HepG2 (cell line): Measurements from ENCODE around the gene ABHD6. TPM values are rescaled to one million over a fixed set of nuclear protein-coding genes. Genes with fewer than 3 reads are reported as not detected.
A peak's percentile ranks its signal among the peaks of the same experiment; 100 is the strongest.

Source experiments
- AHR ChIP-seq: IDR thresholded peaks from 2 replicates; pipeline ENCODE4 v1.6.1; 2018; ENCODE audit warnings: missing genetic modification reagents, missing compliant biosample characterization
- CHD2 ChIP-seq: IDR thresholded peaks from 2 replicates; pipeline ENCODE4 v1.6.1; 2011; ENCODE audit warnings: low read depth, low read length, improper control_type of control experiment
- FOXC1 ChIP-seq: sonication (generic); formaldehyde crosslinking; IDR thresholded peaks from 2 replicates; pipeline ENCODE4 v1.8.0; 2022; ENCODE audit warnings: mild to moderate bottlenecking, missing genetic modification reagents, borderline replicate concordance
- GABPB1 ChIP-seq: IDR thresholded peaks from 2 replicates; pipeline ENCODE4 v1.6.1; 2016; ENCODE audit warnings: mild to moderate bottlenecking, missing genetic modification reagents, moderate library complexity, missing compliant biosample characterization
- GMEB1 ChIP-seq: sonication (generic); formaldehyde crosslinking; IDR thresholded peaks from 2 replicates; pipeline ENCODE4 v1.5.1; 2020; ENCODE audit warnings: missing genetic modification reagents, mild to moderate bottlenecking, borderline replicate concordance
- KLF12 ChIP-seq: sonication (generic); formaldehyde crosslinking; IDR thresholded peaks from 2 replicates; pipeline ENCODE4 v1.4.0; 2020; ENCODE audit warnings: missing genetic modification reagents, borderline replicate concordance
- KLF15 ChIP-seq: sonication (generic); formaldehyde crosslinking; IDR thresholded peaks from 2 replicates; pipeline ENCODE4 v1.8.1; 2023; ENCODE audit warnings: borderline replicate concordance, mild to moderate bottlenecking, inconsistent platforms, missing genetic modification reagents, mixed read lengths
- NFIC ChIP-seq: IDR thresholded peaks from 2 replicates; pipeline ENCODE4 v1.6.1; 2012; ENCODE audit warnings: mild to moderate bottlenecking, low read length, inconsistent platforms
- NFYB ChIP-seq: sonication (generic); formaldehyde crosslinking; IDR thresholded peaks from 2 replicates; pipeline ENCODE4 v1.4.0; 2020; ENCODE audit warnings: missing genetic modification reagents
- NR2F6 ChIP-seq, 2 experiments: IDR thresholded peaks; 2 replicates each; pipeline ENCODE4 v1.6.1; 2016; ENCODE audit warnings: antibody characterized with exemption in 1 of 2, mild to moderate bottlenecking in 1 of 2
- RCOR2 ChIP-seq: IDR thresholded peaks from 2 replicates; pipeline ENCODE4 v1.6.1; 2016; ENCODE audit warnings: missing biosample characterization, missing genetic modification reagents
- SIN3A ChIP-seq: IDR thresholded peaks from 2 replicates; pipeline ENCODE4 v1.6.1; 2011; ENCODE audit warnings: low read depth, mild to moderate bottlenecking, control low read depth, low read length, borderline replicate concordance
- ZMYM3 ChIP-seq: sonication (generic); formaldehyde crosslinking; IDR thresholded peaks from 2 replicates; pipeline ENCODE4 v1.5.1; 2020; ENCODE audit warnings: mild to moderate bottlenecking, missing genetic modification reagents
- ZNF256 ChIP-seq: sonication (generic); formaldehyde crosslinking; conservative IDR thresholded peaks from 2 replicates; pipeline ENCODE4 v1.4.0; 2020; ENCODE audit warnings: missing genetic modification reagents
- ZNF432 ChIP-seq: sonication (generic); formaldehyde crosslinking; IDR thresholded peaks from 2 replicates; pipeline ENCODE4 v1.5.0; 2020; ENCODE audit warnings: missing genetic modification reagents, mild to moderate bottlenecking, borderline replicate concordance
- ZNF710 ChIP-seq: sonication (generic); formaldehyde crosslinking; IDR thresholded peaks from 2 replicates; pipeline ENCODE4 v1.5.0; 2020; ENCODE audit warnings: mild to moderate bottlenecking, missing genetic modification reagents, borderline replicate concordance
- ZNF724P ChIP-seq: sonication (generic); formaldehyde crosslinking; IDR thresholded peaks from 2 replicates; pipeline ENCODE4 v1.8.0; 2022; ENCODE audit warnings: missing genetic modification reagents, borderline replicate concordance
- polyA plus RNA-seq, 8 experiments: library from polyadenylated mRNA; depleted of rRNA in 3 of 8; stranded (reverse) in 7 of 8; unstranded in 1 of 8; fragments of >200 nt; fragmentation: Illumina TruSeq in 4 of 8; extraction: Trizol in 4 of 8; gene quantifications; 2 replicates each; pipeline versions ENCODE4 v1.2.1 to v1.2.3, GENCODE V29; 2011 to 2016; ENCODE audit warnings: low read depth in 4 of 8, missing spikeins in 1 of 8, mixed read lengths in 1 of 8; ENCODE audit not compliant: insufficient read depth in 1 of 8
- total RNA-seq, 5 experiments: library from RNA; depleted of rRNA; stranded (reverse); fragments of >200 nt; fragmentation: Illumina TruSeq; extraction: Trizol; gene quantifications; 2 replicates each; pipeline ENCODE4 v1.2.3, GENCODE V29; 2016; ENCODE audit warnings: low read depth in 1 of 5
- TF ChIP-seq, protein P1 (sequence below): sonication (generic); formaldehyde crosslinking; IDR thresholded peaks from 2 replicates; pipeline ENCODE4 v1.4.0; 2020; ENCODE audit warnings: missing genetic modification reagents
- TF ChIP-seq, protein P2 (sequence below): sonication (generic); formaldehyde crosslinking; IDR thresholded peaks from 2 replicates; pipeline ENCODE4 v1.4.0; 2020; ENCODE audit warnings: missing genetic modification reagents
- TF ChIP-seq, protein P3 (sequence below): sonication (generic); formaldehyde crosslinking; IDR thresholded peaks from 2 replicates; pipeline ENCODE4 v1.4.0; 2020; ENCODE audit warnings: missing genetic modification reagents
- TF ChIP-seq, protein P4 (sequence below): IDR thresholded peaks from 2 replicates; pipeline ENCODE4 v1.6.1; 2018; ENCODE audit warnings: missing genetic modification reagents

Gene ABHD6
- total and polyA plus RNA-seq, 2 of the 13 experiments (the other 11 are each of a cell fraction or from before 2014, with no cell fraction given), result 9.0 to 17.2 TPM

DNA sequence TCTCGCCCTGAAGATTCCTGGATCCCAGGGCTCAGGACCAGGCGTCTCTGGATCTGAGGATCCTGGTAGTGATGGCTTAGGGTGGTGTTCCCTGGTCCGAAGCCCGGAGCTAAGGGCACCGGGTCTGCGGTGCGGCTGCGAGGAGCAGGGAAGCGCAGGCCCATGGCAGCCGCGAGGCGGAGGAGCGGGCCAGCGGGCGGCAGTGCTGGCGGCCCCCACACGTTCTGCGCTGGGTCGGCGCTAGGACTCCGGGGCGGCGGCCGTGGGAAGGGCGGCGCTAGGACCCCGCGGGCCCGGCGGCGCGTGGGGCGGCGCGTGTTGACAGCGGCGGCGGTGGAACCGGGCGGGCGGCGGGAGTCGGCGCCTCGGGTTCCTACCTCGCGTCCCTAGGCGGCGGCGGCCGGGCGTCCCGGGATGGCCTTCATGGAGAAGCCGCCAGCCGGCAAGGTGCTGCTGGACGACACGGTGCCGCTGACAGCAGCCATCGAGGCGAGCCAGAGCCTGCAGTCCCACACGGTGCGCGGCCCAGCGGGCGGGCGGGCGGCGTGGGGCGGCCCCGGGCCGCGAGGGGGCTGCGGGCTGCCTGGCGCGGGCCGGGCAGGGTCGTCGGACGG is 95.1 kb downstream of the ABHD6 start, which contains the start of gene PXK (continued):
- TF ChIP-seq, protein P1, sequence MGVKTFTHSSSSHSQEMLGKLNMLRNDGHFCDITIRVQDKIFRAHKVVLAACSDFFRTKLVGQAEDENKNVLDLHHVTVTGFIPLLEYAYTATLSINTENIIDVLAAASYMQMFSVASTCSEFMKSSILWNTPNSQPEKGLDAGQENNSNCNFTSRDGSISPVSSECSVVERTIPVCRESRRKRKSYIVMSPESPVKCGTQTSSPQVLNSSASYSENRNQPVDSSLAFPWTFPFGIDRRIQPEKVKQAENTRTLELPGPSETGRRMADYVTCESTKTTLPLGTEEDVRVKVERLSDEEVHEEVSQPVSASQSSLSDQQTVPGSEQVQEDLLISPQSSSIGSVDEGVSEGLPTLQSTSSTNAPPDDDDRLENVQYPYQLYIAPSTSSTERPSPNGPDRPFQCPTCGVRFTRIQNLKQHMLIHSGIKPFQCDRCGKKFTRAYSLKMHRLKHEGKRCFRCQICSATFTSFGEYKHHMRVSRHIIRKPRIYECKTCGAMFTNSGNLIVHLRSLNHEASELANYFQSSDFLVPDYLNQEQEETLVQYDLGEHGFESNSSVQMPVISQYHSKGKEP, result no peak
- no peak for TF ChIP-seq ZNF256 (CRISPR knock-in tag)
- TF ChIP-seq NFYB (CRISPR knock-in tag), result no peak
- TF ChIP-seq NFIC, result no peak
- no peak for TF ChIP-seq NR2F6 (IDR thresholded peaks at IDR 0.05)
- 0 out of 2 replicates have a peak, but pooled peaks have one; percentile 19 for TF ChIP-seq NR2F6 (CRISPR knock-in tag; IDR thresholded peaks at IDR 0.05)
- TF ChIP-seq, protein P2, sequence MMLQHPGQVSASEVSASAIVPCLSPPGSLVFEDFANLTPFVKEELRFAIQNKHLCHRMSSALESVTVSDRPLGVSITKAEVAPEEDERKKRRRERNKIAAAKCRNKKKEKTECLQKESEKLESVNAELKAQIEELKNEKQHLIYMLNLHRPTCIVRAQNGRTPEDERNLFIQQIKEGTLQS (CRISPR knock-in tag), result no peak
- TF ChIP-seq KLF15 (CRISPR knock-in tag), result no peak
- TF ChIP-seq GMEB1 (CRISPR knock-in tag), result peak; percentile 43; the same call in 1 of the 2 replicates
- TF ChIP-seq KLF12, result peak; percentile 44; the same call in 1 of the 2 replicates
- TF ChIP-seq SIN3A, result peak; percentile 51; the same call in 1 of the 2 replicates
- TF ChIP-seq ZMYM3, result peak; percentile 88; the same call in 1 of the 2 replicates
- TF ChIP-seq AHR (CRISPR knock-in tag), result no peak
- no peak for TF ChIP-seq ZNF710
- no peak for TF ChIP-seq ZNF724P
- peak; percentile 67 for TF ChIP-seq GABPB1 (CRISPR knock-in tag)
- TF ChIP-seq, protein P3, sequence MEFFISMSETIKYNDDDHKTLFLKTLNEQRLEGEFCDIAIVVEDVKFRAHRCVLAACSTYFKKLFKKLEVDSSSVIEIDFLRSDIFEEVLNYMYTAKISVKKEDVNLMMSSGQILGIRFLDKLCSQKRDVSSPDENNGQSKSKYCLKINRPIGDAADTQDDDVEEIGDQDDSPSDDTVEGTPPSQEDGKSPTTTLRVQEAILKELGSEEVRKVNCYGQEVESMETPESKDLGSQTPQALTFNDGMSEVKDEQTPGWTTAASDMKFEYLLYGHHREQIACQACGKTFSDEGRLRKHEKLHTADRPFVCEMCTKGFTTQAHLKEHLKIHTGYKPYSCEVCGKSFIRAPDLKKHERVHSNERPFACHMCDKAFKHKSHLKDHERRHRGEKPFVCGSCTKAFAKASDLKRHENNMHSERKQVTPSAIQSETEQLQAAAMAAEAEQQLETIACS (CRISPR knock-in tag), result no peak
- TF ChIP-seq, protein P4, sequence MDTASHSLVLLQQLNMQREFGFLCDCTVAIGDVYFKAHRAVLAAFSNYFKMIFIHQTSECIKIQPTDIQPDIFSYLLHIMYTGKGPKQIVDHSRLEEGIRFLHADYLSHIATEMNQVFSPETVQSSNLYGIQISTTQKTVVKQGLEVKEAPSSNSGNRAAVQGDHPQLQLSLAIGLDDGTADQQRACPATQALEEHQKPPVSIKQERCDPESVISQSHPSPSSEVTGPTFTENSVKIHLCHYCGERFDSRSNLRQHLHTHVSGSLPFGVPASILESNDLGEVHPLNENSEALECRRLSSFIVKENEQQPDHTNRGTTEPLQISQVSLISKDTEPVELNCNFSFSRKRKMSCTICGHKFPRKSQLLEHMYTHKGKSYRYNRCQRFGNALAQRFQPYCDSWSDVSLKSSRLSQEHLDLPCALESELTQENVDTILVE (CRISPR knock-in tag), result no peak; the same call in 1 of the 2 replicates
- no peak; the same call in 1 of the 2 replicates for TF ChIP-seq FOXC1 (CRISPR knock-in tag)
- no peak for TF ChIP-seq CHD2
- no peak for TF ChIP-seq ZNF432 (CRISPR knock-in tag)
- TF ChIP-seq RCOR2 (CRISPR knock-in tag), result no peak
